Right cardiac atrium (tissue), 5 donors: ENCODE measurements around the gene FAM81B. TPM values are rescaled to one million over a fixed set of nuclear protein-coding genes. Genes with fewer than 3 reads are reported as not detected.

Experiments used
- ATAC-seq, 2 donors: fragments of 200-7000 bp; cut with Tn5 transposase; one replicate each; pipeline versions ENCODE4 v1.8.0 to v1.9.1; 2020; ENCODE audit warnings: moderate library complexity in 2 of 2, mild to moderate bottlenecking in 1 of 2
- DNase-seq, 3 donors: peaks; one replicate each; pipeline ENCODE4 v3.0.0-alpha.2; 2020
- H3K27ac ChIP-seq: one replicate; pipeline ENCODE4 v1.5.1; 2013; ENCODE audit warnings: mild to moderate bottlenecking, low read length, control low read depth, moderate library complexity
- H3K27me3 ChIP-seq: one replicate; pipeline ENCODE4 v1.6.1; 2013; ENCODE audit not compliant: control insufficient read depth, insufficient read depth
- H3K4me1 ChIP-seq: one replicate; pipeline ENCODE4 v1.6.1; 2013; ENCODE audit warnings: low read length; ENCODE audit not compliant: control insufficient read depth, insufficient read depth
- H3K4me3 ChIP-seq: one replicate; pipeline ENCODE4 v1.5.1; 2013; ENCODE audit warnings: low read length, control low read depth
- H3K9me3 ChIP-seq: one replicate; pipeline ENCODE4 v1.6.1; 2013; ENCODE audit warnings: low read length; ENCODE audit not compliant: control insufficient read depth
- WGBS: extraction: QIAGEN DNeasy Blood & Tissue Kit; methylation state at CpG from one replicate; pipeline ENCODE4 v1.1.7; 2013; 5-methylcytosine and 5-hydroxymethylcytosine counted together
- intact Hi-C, 4 donors: fragments of 100-400 bp; cut with DNase I; formaldehyde crosslinking; loops; one replicate each; pipeline versions ENCODE4 v1.11.0 to v1.14.0; 2022 to 2023
- polyA plus RNA-seq: library from polyadenylated mRNA; stranded (reverse); fragments of 200-250 nt; gene quantifications from one replicate; pipeline ENCODE4 v1.2.3, GENCODE V29; 2013
- total RNA-seq, 4 donors: library from RNA; stranded (reverse); fragmentation: NEBNext Ultra II Directional; extraction: Animal tissue kit (Norgen Biotek cat#: 25700); gene quantifications; one replicate each; pipeline ENCODE4 v1.2.1, GENCODE V29; 2021
- donor health status: healthy with polysubstance abuse.
- donor health status: DM: no; HTN: yes; CAD: no.
- donor health status: DM: no; HTN: no; CAD: no.
- donor health status: DM: no; HTN: yes; CAD: no; lungs with severe emphysema.
- donor health status: DM: yes; HTN: yes; CAD: no.

FAM81B gene
- total and polyA plus RNA-seq, 5 donors, result 6.8 to 21.7 (median 13.0) TPM

- no peak overlapping the region for H3K27ac ChIP-seq
- WGBS, result 39% methylated on average over 6 of the region's 6 CpGs
Observed at GRCh38 chr5:95439801-95440493, 48.8 kb downstream of the FAM81B start.

GRCh38 chr5:95440825-95441224 is 49.7 kb downstream of the FAM81B start:
- no peaks in the 10 kb centered on the region for H3K4me1 ChIP-seq
- no peaks in the 10 kb centered on the region for H3K27me3 ChIP-seq
- H3K9me3 ChIP-seq, result no peaks in the 10 kb centered on the region
- 62% methylated on average over 10 of the region's 10 CpGs for WGBS
- intact Hi-C loops, result no loop called here
- DNase-seq (no peak), ATAC-seq (no peak)
- no peak overlapping the region for H3K4me3 ChIP-seq
- H3K27ac ChIP-seq, result no peak overlapping the region

More at GRCh38 chr5:95439801-95440493, 48.8 kb downstream of the FAM81B start:
- DNase-seq, result no peak
- H3K9me3 ChIP-seq, result no peaks in the 10 kb centered on the region
- intact Hi-C loops, result no loop called here
- H3K27me3 ChIP-seq, result no peaks in the 10 kb centered on the region
- H3K4me3 ChIP-seq, result no peak overlapping the region
- ATAC-seq, result no peak
- H3K4me1 ChIP-seq, result no peaks in the 10 kb centered on the region

- H3K27ac ChIP-seq, result no peak overlapping the region
- no peak for ATAC-seq
- H3K4me3 ChIP-seq, result no peak overlapping the region
- WGBS, result 77% methylated on average over 2 of the region's 2 CpGs
- no peaks in the 10 kb centered on the region for H3K9me3 ChIP-seq
- DNase-seq, result no peak
- no peaks in the 10 kb centered on the region for H3K27me3 ChIP-seq
- intact Hi-C loops, result no loop called here
- no peaks in the 10 kb centered on the region for H3K4me1 ChIP-seq
Observed at GRCh38 chr5:95441636-95442035, 50.5 kb downstream of the FAM81B start.

GRCh38 chr5:95445442-95445841 is 54.3 kb downstream of the FAM81B start:
- H3K27me3 ChIP-seq, result no peaks in the 10 kb centered on the region
- no peaks in the 10 kb centered on the region for H3K9me3 ChIP-seq
- intact Hi-C loops, result no loop called here
- H3K4me3 ChIP-seq, result no peak overlapping the region
- no peak overlapping the region for H3K27ac ChIP-seq
- ATAC-seq (no peak), DNase-seq (no peak)
- 87% methylated on average over 2 of the region's 2 CpGs for WGBS
- H3K4me1 ChIP-seq, result no peaks in the 10 kb centered on the region

- ATAC-seq (no peak), DNase-seq (no peak)
- Histone ChIP-seq H3K4me1 (no peaks in the 10 kb centered on the region), H3K9me3 (no peaks in the 10 kb centered on the region), H3K4me3 (no peak overlapping the region), H3K27ac (no peak overlapping the region), H3K27me3 (no peaks in the 10 kb centered on the region)
- 76% methylated on average over 2 of the region's 2 CpGs for WGBS
- intact Hi-C loops, result no loop called here
Observed at GRCh38 chr5:95445995-95446394, 54.8 kb downstream of the FAM81B start.

GRCh38 chr5:95446560-95447221 is 55.5 kb downstream of the FAM81B start:
- ATAC-seq (no peak), DNase-seq (no peak)
- no peak overlapping the region for H3K4me3 ChIP-seq
- no peaks in the 10 kb centered on the region for H3K27me3 ChIP-seq
- H3K4me1 ChIP-seq, result no peaks in the 10 kb centered on the region
- H3K27ac ChIP-seq, result no peak overlapping the region
- intact Hi-C loops, result no loop called here
- H3K9me3 ChIP-seq, result no peaks in the 10 kb centered on the region
- 96% methylated on average over 1 of the region's 1 CpG for WGBS

GRCh38 chr5:95447961-95448360 is 56.8 kb downstream of the FAM81B start:
- intact Hi-C loops, result no loop called here
- Histone ChIP-seq H3K27me3 (no peaks in the 10 kb centered on the region), H3K4me1 (no peaks in the 10 kb centered on the region), H3K4me3 (no peak overlapping the region), H3K27ac (no peak overlapping the region), H3K9me3 (no peaks in the 10 kb centered on the region)
- DNase-seq (no peak), ATAC-seq (no peak)
- 70% methylated on average over 1 of the region's 1 CpG for WGBS

- Histone ChIP-seq H3K27me3 (no peaks in the 10 kb centered on the region), H3K27ac (no peak overlapping the region), H3K4me3 (no peak overlapping the region), H3K9me3 (no peaks in the 10 kb centered on the region), H3K4me1 (no peaks in the 10 kb centered on the region)
- no peak for ATAC-seq
- no peak for DNase-seq
- intact Hi-C loops, result no loop called here
Observed at GRCh38 chr5:95448789-95449188, 57.6 kb downstream of the FAM81B start.

GRCh38 chr5:95449460-95449859 is 58.3 kb downstream of the FAM81B start:
- ATAC-seq (no peak), DNase-seq (no peak)
- H3K27ac ChIP-seq, result no peak overlapping the region
- no peaks in the 10 kb centered on the region for H3K27me3 ChIP-seq
- intact Hi-C loops, result no loop called here
- no peak overlapping the region for H3K4me3 ChIP-seq
- H3K4me1 ChIP-seq, result no peaks in the 10 kb centered on the region
- WGBS, result 78% methylated on average over 2 of the region's 2 CpGs
- no peaks in the 10 kb centered on the region for H3K9me3 ChIP-seq

- intact Hi-C loops, result no loop called here
- Histone ChIP-seq H3K4me1 (no peaks in the 10 kb centered on the region), H3K9me3 (no peaks in the 10 kb centered on the region), H3K27ac (no peak overlapping the region), H3K4me3 (no peak overlapping the region), H3K27me3 (no peaks in the 10 kb centered on the region)
- WGBS, result 73% methylated on average over 2 of the region's 2 CpGs
- ATAC-seq (no peak), DNase-seq (no peak)
Observed at GRCh38 chr5:95454536-95454935, 63.4 kb downstream of the FAM81B start.

- Histone ChIP-seq H3K27me3 (no peaks in the 10 kb centered on the region), H3K9me3 (no peaks in the 10 kb centered on the region), H3K4me1 (no peaks in the 10 kb centered on the region), H3K27ac (no peak overlapping the region), H3K4me3 (no peak overlapping the region)
- intact Hi-C loops, result no loop called here
- WGBS, result 100% methylated on average over 2 of the region's 2 CpGs
- DNase-seq, result no peak
- ATAC-seq, result no peak
Observed at GRCh38 chr5:95460665-95461064, 69.5 kb downstream of the FAM81B start.
